ENCODE data around the gene TLL2.

Gene TLL2

DNA sequence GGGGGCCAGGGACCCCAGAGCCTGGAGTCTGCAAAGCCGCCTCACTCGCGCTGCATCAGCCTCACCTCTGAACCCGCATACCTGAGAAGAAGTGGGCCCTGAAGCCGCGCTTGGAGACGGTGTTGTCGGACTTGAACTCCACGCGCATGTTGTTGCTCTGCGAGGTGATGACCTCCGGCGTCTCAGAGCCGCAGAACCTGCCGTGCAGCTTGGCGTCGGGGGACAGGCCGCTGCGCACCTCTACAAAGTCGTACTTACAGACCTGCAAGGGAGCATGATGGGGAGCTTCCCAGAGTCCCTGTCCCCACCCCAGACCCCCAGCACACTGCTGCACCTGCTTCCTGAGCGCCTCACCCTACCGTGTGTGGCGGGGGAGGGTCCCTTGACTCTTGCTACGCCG is 129.2 kb downstream of the TLL2 start:
- DNase-seq: no peak

DNA sequence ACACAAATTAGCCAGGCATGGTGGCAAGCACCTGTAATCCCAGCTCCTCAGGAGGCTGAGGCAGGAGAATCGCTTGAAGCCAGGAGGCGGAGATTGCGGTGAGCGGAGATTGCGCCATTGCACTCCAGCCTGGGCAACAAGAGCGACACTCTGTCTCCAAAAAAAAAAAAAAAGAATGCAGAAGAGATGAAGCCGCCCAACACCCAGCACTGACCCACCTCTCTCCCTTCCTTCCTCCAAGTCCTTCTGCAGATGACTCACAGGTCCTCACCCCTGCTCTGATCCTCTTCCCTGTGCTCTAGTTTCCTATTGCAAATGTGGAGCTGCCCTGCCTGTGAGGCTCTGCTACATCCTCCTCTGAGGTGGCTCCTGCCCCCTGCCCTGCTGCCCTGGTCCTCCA is 132.9 kb downstream of the TLL2 start:
- no peak for DNase-seq

DNA sequence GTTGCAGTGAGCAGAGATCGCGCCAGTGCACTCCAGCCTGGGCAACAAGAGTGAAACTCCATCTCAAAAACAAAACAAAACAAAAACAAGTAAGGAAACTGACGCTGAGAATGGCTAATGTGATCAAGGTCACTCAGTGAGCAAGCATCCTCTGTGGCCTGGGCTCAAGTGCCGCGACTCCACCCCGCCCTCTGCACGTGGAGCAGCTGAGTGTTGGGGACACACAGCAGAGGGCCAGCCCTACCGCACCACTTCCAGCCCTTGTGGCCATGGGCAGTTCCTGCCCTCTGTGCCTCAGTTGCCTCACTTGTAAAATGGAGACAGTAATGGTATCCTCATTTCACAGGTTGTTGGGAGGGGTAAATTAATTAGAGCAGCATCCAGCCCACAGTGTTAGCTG is 134.0 kb downstream of the TLL2 start:
- no peak for DNase-seq

DNA sequence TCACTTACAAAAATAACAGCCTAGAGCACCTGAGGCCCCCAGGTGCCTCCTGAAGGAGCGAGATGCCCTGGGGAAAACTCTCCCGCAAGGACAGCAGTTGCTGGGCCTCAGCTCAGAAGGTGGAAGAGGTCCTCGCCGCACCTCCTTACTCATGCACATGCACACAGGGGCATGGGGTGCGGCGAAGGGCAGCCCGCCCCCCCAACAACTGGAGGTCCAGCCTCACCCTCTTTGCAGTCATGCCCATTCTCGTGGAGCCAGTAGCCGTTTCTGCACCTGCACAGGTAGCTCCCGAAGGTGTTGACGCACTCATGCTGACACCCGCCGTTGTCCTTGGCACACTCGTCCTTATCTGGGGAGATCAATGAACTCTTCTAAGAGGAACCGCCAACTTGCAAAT is 135.0 kb downstream of the TLL2 start:
- DNase-seq: no peak

DNA sequence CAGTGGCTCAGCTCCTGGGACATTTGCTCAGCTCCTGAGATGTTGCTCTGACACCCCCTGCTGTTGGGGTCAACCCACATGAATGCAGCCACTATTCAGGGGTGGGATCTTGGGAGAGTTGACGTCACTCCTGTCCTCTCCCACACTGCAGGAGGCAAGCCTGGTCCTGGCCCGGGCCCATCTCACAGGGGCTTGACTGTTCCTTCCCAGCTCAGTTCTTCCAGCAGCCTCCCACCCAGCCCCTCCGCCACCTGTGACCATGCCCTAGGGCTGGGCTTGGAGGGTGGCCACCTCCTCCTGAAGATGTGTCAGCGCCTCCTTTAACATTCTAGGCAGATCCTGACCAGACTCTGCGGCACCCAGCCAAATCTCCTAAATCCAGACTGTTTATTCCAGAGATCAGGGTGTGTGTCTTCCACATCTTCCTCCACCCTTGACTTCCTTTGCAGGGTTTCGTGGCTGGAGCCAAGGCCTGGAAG is 135.9 kb downstream of the TLL2 start:
- no peak for DNase-seq

DNA sequence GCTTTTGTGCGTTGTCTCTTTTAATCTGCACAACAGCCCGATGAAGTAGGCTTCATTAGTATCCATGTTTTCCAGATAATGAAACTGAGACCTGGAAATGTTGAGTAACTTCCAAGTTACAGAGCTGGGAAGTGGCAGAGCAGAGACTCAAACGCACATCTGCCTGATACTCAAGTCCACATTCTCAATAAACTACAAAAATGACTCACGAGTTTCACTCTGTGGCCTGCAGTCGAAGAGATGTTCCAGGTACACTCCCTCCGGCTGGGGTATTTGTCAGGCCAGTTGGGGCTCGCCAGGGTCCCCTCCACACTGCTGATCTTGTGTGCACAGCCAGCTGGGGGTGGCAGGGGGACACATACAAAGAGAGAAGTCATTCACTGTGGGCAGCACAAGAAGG is 137.2 kb downstream of the TLL2 start:
- no peak for DNase-seq

DNA sequence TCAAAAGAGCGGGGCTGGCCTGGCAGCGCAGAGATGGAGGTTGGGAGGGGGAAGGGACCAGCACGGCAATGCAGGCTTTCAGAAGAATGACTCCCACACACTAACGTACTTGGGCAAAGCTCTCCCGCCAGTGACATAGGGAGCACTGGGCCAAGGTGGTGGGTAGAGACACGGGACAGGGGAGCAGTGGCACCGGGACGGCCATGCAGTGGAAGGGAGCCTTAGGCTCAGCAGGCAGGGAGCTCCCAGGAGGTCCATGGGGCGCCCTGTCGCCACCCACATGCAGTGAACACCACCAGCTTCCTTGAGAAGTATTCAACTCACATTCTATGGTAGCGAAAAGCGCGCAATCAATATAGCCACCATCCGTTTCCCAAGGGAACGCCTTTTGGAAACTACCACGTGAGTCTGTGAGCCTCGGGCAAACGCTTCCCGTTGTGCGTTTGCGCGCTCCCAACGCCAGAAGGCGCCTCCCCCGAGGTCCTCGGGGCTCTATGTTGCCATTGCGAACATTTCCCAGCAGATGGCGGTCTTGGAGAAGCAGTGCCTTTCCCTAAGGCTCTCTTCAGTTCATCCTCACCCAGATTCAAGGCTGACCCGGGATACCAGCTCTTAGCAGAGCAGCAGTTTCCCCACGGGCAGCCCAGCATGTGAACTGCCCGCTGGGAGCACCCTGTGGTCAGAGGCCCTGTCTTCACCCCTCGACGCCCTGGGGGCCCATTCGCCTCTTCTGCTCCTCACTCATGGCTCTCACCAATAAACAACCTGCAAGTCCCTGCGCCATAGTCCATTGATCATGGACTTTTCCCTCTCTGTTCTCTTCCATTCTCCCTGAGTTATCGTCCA is 138.5 kb downstream of the TLL2 start:
- peak; percentile 94 for DNase-seq

DNA sequence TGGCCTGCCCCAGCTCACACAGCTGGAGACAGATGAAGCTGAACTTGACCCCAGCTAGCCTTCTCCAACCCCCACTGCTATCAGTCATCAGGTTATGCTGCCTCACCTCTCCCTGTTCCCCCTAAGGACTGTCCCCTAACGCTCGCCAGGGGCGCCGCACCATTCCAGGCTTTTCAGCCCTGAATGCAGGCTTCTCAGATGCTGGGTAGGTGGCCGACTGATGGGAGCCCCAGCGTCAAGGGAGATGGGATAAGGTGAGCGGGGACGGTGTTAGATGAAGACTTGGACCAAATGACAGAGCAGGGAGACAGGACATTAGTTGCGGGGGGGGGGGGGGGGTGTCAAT is 139.1 kb downstream of the TLL2 start:
- no peak for DNase-seq

DNA sequence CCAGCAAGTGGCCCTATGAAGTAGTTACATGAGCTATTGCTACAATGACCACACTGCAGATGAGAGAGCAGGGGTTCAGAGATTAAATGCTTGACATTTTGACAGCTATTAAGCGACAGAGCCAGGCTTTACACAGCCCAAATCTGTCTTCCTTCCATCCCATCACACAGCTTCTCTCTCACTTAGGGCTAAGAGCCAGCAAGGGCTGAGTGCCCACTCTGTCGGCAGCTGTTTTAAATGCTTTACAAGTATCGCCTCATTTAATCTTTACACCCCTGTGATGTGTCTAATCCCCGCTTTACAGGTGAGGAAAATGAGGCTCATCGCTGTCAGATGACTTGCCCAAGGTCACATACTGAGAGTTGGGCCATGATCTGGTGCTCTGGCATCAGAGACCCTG is 139.7 kb downstream of the TLL2 start:
- DNase-seq: no peak

DNA sequence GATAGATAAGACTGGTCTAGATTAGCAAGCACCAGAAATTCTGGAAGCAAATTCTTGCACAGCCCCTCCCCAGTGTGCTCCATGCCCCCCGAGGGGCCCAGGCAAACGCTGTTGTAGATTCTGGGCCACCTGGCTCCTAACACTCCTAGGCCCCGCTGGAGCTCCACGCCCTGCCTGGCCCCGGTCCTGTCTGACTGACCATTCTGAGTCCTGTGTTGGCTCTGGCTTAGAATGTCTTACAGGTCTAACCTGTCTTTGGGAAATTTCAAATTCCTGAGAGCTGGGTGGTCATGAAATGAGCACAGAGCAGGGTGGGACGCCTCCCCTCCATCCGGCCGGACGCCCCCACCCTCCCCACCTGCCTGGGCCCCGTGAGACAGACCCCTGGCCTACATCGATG is 142.4 kb downstream of the TLL2 start:
- no peak for DNase-seq

DNA sequence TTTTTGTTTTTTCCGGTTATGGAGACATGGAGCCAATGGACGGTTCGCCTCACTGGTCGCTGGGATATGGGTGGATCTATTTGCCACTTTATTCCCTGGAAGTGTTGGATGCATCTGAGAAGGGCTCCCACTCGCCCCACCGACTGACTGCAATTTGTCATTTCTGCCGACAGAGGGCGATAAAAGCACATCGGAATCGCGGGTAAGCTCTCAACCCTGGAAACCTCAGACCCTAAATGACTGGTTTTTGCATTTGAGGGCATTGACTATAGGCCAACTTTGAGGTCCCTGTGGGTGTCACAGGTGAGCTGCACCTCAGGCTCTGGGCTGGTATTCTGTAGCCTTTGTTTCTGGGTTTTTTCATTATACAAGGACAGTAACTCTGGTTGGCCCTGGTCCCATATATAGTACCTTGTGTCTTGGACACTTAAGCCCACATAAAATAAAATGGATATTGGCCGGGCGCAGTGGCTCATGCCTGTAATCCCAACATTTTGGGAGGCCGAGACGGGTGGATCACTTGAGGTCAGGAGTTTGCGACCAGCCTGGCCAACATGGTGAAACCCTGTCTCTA is 143.1 kb downstream of the TLL2 start:
- DNase-seq: peak; percentile 81

DNA sequence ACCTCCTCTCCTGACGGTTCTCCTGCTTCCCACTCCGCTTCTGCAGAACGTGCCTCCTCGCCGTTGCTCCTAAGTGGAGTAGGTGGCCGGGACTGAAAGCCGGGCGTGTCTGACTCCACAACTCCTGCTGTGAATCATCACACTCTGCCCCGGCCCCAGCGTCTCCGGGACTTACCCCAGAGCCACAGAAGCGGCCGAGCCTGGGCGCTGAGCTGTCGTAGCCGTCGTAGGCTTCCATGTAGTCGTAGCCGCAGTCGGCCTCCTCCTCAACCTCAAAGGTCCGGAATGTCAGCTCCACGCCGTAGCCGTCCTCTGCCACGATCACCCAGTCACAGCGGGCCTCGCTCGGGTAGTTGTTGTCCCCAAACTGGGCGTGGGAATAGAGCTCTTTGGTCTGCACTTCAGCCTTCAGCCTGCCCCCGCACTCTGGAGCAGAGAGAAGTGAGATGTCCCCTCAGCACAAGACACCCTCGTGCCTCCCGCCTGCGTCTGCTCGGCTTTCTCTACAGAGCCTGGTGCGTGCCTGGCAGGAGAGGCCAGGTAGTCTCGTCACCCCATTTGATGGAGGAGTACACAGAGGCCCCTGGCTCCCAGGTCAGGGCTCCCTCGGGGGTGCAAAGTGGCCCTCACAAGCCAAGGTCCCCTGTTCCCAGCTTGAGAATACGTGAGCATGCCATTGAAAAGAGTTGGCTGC is 143.7 kb downstream of the TLL2 start:
- peak; percentile 68 for DNase-seq

DNA sequence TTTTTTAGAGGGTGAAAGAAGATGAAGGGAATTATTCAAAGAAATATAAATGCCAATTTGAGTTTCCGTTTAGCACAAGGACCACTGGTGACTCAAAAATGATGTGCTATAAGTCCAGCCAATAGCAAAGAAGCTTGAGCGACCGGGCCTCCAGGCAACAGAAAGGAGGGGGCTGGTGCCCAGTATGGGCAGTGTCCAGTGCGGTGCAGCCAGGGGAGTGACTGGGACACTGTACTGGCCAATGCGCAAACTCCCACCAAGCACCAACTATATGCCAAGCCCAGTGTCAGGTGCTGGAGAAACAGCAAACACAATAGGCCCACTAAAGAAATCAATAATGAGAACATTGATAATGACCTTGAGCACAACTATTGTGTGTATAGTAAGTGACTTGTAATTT is 144.8 kb downstream of the TLL2 start:
- DNase-seq: no peak

DNA sequence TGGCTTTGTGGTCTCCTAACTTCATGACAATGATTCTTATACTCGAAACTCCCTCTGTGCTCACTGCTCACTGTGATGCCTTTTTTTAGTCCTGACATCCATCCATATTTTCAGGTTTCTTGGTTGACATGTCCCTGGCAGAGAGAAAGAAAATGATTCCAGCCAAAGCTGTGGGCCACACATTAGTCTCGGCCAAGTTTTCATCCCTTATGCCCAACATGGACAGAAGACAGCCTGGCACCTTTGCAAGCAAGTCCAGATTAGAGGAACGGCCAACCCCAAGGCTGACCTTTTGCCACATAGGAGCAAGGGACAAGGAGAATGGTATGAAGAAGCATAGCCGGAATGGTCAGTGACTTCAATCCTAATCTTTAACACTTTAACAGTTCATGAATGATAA is 146.3 kb downstream of the TLL2 start:
- no peak for DNase-seq

DNA sequence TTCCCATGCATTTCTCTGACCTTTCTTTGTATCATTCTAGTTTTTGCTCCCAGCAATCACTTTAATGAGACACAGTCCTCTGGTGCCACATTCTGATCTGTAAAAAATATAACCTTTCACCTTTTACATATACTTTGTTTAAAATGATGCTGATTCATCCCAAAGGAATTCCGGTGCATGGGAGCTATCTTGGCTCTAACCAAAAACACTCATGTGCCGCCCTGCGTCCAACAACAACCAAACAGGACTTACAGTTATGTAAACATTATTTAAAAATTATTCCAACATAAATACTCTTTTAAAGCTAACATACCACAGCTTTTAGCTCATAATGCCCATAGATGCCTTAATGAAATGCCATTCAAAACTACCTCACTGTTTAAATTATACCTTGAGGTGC is 147.2 kb downstream of the TLL2 start:
- no peak for DNase-seq

DNA sequence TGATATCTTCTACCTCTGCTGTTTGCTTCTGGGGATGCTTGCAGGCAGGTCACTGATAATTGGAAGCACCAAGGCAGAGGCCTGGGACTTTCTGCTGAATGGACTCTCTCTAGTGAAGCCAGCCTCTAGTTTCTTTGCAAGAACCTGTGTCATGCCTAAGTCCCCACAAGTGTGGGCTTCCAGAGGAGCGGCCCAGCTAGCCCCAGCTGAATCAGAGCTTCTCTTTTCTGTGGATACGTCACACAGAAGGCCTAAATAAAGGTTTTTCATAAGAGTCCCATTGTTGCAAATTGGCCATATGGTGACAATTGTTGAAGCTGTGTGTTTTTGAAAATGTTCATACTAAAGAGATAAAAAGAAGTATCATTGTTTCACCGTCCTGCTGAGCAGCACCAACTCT is 148.2 kb downstream of the TLL2 start:
- no peak for DNase-seq

DNA sequence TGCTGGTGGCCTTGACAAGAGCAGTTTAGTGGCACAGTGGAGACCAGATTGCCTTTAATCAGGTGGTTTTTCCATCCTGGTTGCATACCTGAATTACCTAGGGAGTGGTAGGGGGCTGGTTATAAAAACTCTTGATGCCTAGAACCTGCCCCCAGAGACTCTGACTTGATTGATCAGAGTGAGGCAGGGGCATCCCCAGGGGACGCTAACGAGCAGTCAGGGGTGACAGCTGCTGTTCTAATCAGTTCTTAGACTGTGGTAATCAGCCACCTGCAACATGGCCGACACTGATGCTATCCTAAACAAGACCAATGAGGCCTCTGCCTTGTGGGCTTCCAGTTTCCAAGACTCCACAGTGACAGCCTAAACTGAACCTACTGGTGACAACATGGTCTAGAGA is 153.0 kb downstream of the TLL2 start:
- no peak for DNase-seq

DNA sequence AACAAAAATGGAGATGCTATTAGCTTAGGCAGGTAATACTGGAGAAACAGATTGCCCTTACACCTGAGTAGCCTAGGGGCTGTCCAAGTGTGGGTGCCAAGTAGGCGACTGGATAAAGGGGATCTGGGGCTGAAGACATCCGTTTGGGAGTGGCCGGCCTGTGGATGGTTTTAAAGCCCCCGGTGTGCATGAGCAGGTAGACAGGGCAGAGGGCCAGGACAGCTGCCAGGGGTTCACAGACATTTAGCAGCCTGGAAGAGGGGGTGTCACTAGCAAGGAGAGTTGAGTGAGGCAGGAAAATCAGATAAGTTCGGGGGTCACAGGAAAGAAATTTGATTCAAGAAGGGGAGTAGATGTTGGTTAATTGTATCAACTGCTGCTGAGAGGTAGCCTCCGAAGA is 153.4 kb downstream of the TLL2 start:
- DNase-seq: no peak

DNA sequence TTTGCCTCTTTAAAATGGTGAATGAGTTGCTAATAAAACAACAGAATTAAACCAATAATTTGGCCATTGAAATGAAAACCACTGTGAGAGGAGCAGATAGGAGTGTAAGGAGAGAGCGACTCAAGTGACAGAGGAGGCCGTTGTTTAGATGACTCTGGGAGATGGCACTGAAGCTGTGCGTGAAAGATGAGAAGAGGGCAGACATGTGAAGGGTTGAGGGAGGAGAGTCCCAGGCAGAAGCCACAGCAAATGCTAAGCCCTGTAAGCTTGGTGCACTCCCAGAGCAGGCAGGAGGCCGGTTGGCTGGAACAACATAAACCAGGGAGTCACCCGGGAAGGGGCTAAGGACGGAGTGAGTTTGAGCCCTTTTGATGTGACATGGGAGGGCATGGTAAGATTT is 154.1 kb downstream of the TLL2 start:
- no peak for DNase-seq

DNA sequence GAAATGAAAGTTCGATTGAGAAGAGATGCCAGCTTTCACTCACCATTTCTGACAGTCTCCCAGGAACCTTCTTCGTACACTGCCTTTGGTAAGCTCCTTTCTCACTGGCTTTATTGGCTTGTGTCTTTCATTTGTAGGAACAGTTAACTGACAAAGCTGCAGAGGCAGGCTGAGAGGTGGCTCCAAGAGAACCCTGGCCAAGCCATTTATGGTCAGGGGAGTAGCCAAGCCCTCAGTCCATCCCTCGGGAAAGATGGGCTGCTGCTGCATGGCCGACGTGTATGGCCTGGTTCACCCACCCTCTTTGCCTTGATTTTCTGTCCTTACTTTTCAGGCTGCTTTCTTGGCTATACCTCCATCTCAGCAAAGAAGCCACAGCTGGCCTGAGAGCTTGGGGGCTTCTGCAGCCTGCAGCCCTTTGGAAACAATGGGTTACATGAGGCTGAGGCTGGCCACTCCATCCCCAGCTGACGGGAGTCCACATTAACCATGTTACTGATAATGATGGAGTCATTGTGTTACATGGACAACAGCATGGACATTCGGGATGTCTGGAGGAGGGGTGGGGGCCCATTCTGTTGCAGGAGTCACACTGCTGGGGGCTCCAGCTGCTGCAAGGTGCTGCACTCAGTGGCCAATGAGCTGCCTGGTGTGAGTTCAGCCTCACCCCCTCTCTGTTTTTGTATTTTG is 154.7 kb downstream of the TLL2 start, which contains the start of gene OPALIN:
Gene OPALIN (minus strand): TSS at position 152 of the 690 bp plus-strand sequence. CDS start 106 bp downstream, at position 46.
- no peak for DNase-seq

DNA sequence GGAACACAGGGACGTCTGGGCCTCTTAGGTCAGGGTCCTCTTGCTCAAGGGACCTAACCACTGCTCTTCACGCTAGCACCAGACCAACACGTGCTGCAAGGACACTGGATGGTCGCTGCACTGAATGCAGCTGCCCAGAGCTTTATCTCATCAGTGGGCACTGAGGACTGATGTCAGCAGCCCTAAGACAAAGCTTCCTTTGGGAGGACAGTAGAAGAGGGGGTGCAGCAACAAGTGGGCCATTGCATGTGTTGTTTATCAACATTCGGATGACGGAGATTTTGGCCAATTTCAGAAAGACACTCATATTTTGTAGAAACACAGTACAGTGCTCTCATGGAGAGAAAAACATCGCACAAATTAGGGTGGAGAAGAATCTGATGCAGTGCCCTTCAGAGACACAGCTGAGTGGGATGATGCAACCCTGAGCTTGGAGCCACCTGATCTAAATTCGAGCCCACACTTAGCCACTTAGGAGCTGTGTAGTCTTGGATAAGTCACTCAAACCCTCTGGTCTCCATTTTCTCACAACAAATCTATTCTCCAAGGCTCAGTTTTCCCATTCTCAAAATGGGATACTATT is 156.6 kb downstream of the TLL2 start:
- no peak for DNase-seq

DNA sequence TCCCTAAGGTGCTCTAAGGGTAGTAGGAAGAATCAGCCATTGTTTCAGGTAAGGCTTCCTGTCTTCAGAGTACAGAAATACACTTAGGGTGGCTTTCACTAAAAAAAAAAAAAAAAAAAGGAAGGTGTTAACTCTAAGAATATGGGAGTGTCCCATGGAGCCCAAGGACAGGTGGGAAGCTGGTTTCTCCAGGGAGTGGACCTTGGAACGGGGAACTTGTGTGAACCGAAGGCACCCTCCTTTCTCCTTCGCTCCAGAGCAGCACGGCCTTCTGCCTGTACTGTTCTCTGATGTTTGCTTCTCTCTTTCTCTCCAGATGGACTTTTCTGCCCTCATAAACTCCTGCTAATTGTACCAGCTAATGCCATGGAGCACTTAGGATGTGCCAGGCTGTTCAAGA is 161.1 kb downstream of the TLL2 start:
- peak; percentile 0 for DNase-seq

DNA sequence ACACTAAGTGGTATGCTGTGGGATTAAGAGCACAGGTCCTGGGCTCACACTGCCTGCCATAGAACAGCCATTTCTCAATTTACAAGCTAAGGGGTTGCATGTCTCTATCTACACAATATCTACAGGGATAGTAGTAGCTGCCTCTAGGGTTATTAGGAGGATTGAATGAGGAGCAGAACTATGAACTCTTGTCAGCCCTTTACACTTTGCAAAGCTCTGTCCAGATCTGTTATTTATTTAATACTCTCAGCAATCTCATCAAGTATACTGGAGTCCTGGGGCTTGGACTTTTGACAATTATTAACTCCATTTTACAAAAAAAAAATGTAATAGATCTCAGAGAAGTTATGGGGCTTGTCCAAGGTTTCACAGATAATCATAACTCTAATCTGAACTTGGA is 161.7 kb downstream of the TLL2 start:
- DNase-seq: peak; percentile 1
